ENCODE results near the gene PHLPP1.

GRCh38 chr18:62832282-62832681 is 116.9 kb downstream of the PHLPP1 start:
- TF ChIP-seq EP300 (IDR thresholded peaks at IDR 0.05): no peak
- no peak for TF ChIP-seq CTCF (IDR thresholded peaks at IDR 0.05)
- TF ChIP-seq POLR2A (IDR thresholded peaks at IDR 0.05): no peak
- TF ChIP-seq POLR2AphosphoS5 (IDR thresholded peaks at IDR 0.05): no peak

All from suprapubic skin (tissue), 4 donors.